GM21619 (cell line): ENCODE measurements around the gene RPS6KA1.
A peak's percentile ranks its signal among the peaks of the same experiment; 100 is the strongest.
"Not testable (repeated sequence)": the region's sequence is repeated elsewhere in the genome, so short reads cannot be mapped to it uniquely, and the experiment has no call there.

Experiments used
- ATAC-seq: cut with Tn5 transposase; IDR thresholded peaks from one replicate; pipeline ENCODE4 v1.9.1; 2021; ENCODE audit not compliant: unreplicated experiment

RPS6KA1 gene

GRCh38 chr1:26553942-26554682, 24.6 kb downstream of the RPS6KA1 start:
- ATAC-seq: no peak

- no peak for ATAC-seq
Observed at GRCh38 chr1:26554781-26555180, 25.2 kb downstream of the RPS6KA1 start.

GRCh38 chr1:26555550-26555981, 26.0 kb downstream of the RPS6KA1 start:
- ATAC-seq: no peak

DNA sequence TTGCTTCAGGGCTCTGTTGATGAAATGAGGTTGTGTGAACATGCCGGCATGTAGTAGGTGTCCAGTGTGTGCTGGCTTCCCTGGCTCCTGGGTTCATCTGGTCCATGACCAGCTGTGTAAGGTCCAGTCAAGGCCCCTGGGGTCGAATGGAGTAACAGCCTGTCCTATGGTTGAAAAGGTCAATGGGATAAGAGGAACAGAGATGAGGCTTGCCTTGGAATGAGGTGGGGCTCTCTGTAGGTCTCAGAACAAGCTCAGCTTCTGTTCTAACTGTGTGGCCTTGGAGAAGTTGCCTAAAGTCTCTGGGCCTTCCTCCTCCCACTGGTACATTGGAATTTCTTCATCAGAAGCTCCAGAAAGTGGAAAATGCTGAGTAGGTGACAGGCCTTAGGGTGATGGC, 26.6 kb downstream of the RPS6KA1 start:
- ATAC-seq: no peak

GRCh38 chr1:26557008-26557407, 27.4 kb downstream of the RPS6KA1 start:
- no peak for ATAC-seq

DNA sequence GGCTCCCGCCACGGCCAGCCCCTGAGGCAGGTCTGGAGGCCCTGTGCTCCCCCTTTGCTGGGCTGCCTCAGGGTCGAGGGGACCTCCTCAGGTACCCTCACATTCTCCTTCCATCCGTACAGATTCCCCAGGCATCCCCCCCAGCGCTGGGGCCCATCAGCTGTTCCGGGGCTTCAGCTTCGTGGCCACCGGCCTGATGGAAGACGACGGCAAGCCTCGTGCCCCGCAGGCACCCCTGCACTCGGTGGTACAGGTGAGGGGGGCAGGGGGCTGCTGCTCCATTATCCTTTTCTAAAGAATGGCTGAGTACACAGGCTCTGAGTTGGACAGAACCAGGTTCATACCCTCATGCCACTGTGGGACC, 29.1 kb downstream of the RPS6KA1 start:
- ATAC-seq: no peak

DNA sequence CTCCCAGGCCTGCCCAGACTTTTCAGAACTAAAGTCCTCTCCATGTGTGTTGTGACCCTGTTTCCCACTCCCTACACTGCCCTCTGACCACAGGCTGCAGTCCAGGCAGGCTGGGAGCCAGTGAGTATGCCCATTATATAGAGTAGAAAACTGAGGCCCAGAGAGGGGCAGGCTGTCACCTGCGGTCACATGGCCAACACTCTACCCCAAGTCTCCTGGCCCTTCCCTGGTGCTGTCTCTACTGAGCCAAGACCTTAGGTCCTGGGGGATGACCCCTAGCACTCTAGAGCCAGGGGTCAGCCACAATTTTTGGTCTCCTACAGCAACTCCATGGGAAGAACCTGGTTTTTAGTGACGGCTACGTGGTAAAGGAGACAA, 30.8 kb downstream of the RPS6KA1 start:
- no peak for ATAC-seq

- no peak for ATAC-seq
Observed at GRCh38 chr1:26570287-26570686, 40.7 kb downstream of the RPS6KA1 start.

DNA sequence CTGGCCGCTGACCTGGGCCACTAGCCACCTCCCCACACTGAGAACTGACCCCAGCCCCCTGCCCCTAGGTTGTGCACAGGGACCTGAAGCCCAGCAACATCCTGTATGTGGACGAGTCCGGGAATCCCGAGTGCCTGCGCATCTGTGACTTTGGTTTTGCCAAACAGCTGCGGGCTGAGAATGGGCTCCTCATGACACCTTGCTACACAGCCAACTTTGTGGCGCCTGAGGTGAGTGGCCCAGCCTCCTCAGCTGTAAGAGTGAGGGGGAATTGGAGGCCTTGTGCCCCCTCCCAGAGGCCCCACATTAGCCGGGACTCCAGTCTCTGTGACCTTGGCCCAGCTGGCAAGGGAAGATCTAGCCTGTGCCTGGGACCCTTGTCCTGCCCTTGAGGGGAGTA, 41.8 kb downstream of the RPS6KA1 start:
- no peak for ATAC-seq

DNA sequence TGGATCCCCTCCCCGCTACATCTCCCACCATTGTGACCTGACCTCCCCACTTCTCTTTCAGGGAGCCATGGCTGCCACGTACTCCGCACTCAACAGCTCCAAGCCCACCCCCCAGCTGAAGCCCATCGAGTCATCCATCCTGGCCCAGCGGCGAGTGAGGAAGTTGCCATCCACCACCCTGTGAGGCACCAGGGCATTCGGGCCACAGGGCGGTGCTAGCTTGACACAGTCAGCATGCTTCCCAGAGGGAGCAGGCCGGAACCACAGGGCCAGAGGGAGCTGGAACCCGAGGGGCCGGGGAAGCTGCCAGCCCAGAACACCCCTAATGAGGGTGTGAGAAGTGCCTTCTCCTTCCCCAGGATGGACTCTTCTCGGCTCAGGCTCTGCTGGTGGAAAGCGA, 44.5 kb downstream of the RPS6KA1 start:
- ATAC-seq: no peak

- no peak for ATAC-seq
Observed at GRCh38 chr1:26574719-26575251, 45.2 kb downstream of the RPS6KA1 start.

DNA sequence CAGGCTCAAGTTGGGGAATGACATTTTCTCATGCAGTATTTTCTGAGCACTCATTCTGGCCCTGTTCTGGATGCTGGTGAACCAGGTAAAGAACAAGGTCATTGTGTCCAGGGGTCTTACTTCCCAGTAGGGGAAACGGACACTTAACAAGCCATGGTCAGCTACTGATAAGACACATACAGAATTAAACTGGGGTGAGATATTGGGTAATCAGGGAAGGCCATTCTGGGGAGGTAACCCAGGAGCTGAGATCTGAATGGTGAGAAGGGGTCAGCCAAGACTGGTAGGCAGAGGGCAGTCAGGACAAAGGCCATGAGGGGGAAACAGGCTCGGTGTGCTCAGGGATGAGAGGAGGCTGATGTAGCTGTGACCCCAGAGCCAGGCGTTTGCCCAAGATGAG, 45.8 kb downstream of the RPS6KA1 start:
- ATAC-seq: no peak

GRCh38 chr1:26578167-26578566, 48.6 kb downstream of the RPS6KA1 start:
- ATAC-seq: no peak

- no peak for ATAC-seq
Observed at GRCh38 chr1:26579681-26580111, 50.1 kb downstream of the RPS6KA1 start.

DNA sequence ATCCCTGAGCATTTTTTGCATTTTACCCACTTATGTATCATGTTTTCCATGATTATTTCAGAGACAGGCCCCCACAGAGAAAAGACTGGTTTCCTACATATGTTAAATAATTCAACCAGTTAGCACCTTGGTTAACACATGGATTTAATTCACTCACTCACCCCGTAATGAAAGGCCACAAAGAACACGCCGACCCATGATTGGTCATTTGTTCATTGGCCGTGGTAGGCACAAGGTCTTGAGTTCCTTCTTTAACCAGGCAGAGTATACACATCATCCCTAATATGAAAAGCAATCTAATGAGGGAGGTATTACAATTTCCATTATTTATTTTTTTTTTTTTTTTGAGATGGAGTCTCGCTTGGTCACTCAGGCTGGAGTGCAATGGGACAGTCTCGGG, 50.6 kb downstream of the RPS6KA1 start:
- no peak for ATAC-seq

- ATAC-seq: no peak
Observed at GRCh38 chr1:26581287-26581651, 51.7 kb downstream of the RPS6KA1 start.

DNA sequence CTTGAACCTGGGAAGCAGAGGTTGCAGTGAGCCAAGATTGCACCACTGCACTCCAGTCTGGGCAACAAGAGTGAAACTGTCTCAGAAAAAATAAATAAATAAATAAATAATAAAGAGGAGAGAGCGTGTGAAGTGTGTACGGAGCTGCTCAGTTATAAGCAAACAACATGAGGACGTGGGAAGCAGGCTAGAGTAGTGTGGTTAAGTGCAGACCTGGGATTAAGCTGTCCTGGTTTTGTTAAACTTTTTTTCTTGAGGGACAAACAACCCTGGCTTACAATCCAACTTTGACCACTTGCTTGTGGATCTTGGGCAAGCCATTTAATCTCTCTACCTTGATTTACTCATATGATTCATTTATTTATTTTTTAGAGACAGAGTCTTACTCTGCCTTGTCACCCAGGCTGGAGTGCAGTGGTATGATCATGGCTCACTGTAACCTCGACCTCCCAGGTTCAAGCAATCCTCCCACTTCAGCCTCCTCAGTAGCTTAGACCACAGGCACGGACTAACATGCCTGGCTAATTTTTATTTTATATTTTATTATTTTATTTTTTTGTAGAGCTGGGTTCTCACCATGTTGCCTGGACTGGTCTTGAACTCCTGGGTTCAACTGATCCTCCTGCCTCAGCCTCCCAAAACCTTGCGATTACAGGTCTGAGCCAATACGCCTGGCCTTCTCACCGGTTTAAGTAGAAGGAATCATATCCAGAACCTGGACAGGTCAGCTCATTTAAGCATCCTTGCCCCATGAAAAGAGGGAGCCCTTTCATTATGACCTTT, 52.7 kb downstream of the RPS6KA1 start:
- no peak for ATAC-seq

DNA sequence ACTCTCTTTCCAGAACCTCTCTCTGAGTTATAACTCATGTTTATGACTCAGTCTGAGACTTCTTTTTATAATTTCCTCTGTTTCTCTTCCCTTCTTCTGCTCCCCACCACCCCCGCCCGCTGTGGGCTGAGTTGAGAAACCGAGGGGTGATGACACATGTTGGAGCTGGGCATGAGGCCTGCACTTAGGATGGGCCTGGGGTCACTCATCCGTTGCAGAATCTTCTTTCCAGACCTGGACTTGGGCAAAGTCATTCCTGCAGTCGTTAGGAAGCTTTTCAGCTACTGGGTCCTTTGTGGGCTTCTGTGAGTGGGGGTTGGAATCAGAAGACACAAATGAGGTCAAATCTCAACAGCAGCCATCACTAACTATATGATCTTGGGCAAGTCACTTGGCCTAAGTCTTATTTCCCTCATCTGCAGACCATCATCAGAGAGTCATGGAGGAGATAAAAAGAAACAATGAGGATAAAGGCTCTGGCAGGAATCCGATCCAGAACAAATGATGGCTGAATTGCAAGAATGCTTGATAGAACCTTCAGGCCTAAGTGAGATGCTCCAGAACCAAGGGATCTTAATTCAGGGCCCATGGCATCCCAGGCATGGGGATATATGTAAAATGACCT, 53.4 kb downstream of the RPS6KA1 start:
- peak; percentile 46 for ATAC-seq

DNA sequence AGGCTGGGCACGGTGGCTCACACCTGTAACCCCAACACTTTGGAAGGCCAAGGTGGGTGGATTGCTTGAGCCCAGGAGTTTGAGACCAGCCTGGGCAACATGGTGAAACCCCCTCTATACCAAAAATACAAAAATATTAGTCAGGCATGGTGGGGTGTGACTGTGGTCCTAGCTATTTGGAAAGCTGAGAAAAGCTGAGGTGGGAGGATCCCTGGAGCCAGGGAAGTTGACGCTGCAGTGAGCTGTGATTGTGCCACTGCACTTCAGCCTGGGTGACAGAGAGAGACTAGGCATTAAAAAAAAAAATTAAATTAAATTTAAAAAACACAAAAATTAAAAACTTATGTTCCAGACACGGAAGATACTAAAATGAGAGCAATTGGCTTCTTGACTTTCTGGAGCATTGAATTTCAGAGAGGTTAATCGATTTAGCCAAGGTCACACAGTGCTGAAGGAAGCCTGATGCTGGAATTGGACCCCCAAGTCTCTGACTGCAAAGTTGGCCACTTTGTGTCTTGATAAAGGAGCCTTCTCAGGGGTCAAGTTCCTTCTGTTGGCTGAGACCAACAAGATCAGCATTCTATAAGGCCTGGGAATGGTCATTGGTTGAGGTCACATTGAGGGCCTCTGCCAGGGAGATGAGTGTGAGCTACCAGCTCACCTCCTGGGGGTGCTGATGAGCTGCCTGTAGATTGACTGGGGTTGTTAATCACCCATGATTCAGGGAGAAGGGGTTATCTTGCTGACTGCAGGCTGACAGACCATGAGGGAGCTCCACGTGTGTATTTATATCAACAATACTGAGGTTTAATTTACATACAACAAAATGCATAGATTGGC, 54.3 kb downstream of the RPS6KA1 start:
- ATAC-seq: no peak

- not testable (repeated sequence) for ATAC-seq
Observed at GRCh38 chr1:26584588-26584987, 55.0 kb downstream of the RPS6KA1 start.

DNA sequence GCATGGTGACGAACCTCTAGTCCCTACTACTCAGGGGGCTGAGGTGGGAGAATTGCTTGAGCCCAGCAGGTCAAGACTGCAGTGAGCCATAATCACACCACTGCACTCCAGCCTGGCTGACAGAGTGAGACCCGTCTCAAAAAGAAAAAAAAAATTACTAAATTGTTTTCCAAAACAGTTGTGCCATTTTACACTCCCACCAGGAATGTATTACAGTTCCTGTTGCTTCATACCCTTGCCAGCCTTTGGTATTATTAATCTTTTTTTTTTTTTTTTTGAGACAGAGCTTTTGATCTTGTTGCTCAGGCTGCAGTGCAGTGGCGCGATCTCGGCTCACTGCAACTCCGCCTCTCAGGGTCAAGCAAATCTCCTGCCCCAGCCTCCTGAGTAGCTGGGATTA, 55.9 kb downstream of the RPS6KA1 start:
- no peak for ATAC-seq
